ENCODE results near the gene SIMC1.
A peak's percentile ranks its signal among the peaks of the same experiment; 100 is the strongest.

Gene SIMC1

GRCh38 chr5:176339304-176339703, 101.1 kb downstream of the SIMC1 start:
- Histone ChIP-seq H3K9ac (ENCODE audit: low read depth, low read length) (no peak overlapping the region), H3K4me1 (ENCODE audit: insufficient read depth, low read length) (no peaks in the 10 kb centered on the region), H3K27ac (ENCODE audit: low read length) (no peak overlapping the region), H3K27me3 (ENCODE audit: insufficient read depth, low read length) (no peaks in the 10 kb centered on the region), H3K36me3 (ENCODE audit: insufficient read depth, low read depth, low read length) (peaks cover 28% of the 10 kb centered on the region), H3K9me3 (ENCODE audit: insufficient read depth, low read depth, low read length) (no peaks in the 10 kb centered on the region), H3K4me3 (ENCODE audit: low read length) (no peak overlapping the region)

GRCh38 chr5:176341325-176342157, 103.3 kb downstream of the SIMC1 start:
- no peaks in the 10 kb centered on the region for H3K4me1 ChIP-seq (ENCODE audit: insufficient read depth, low read length)
- no peak overlapping the region for H3K9ac ChIP-seq (ENCODE audit: low read depth, low read length)
- peaks cover 47% of the 10 kb centered on the region for H3K36me3 ChIP-seq (ENCODE audit: insufficient read depth, low read depth, low read length)
- no peaks in the 10 kb centered on the region for H3K9me3 ChIP-seq (ENCODE audit: insufficient read depth, low read depth, low read length)
- no peaks in the 10 kb centered on the region for H3K27me3 ChIP-seq (ENCODE audit: insufficient read depth, low read length)
- H3K27ac ChIP-seq (ENCODE audit: low read length), result no peak overlapping the region
- H3K4me3 ChIP-seq (ENCODE audit: low read length), result no peak overlapping the region

GRCh38 chr5:176342158-176342483, 103.9 kb downstream of the SIMC1 start:
- H3K36me3 ChIP-seq (ENCODE audit: insufficient read depth, low read depth, low read length), result peaks cover 47% of the 10 kb centered on the region
- no peak overlapping the region for H3K27ac ChIP-seq (ENCODE audit: low read length)
- H3K4me3 ChIP-seq (ENCODE audit: low read length), result no peak overlapping the region
- H3K4me1 ChIP-seq (ENCODE audit: insufficient read depth, low read length), result no peaks in the 10 kb centered on the region
- no peaks in the 10 kb centered on the region for H3K27me3 ChIP-seq (ENCODE audit: insufficient read depth, low read length)
- H3K9ac ChIP-seq (ENCODE audit: low read depth, low read length), result no peak overlapping the region
- no peaks in the 10 kb centered on the region for H3K9me3 ChIP-seq (ENCODE audit: insufficient read depth, low read depth, low read length)

GRCh38 chr5:176342766-176343458, 104.7 kb downstream of the SIMC1 start:
- H3K9me3 ChIP-seq (ENCODE audit: insufficient read depth, low read depth, low read length), result no peaks in the 10 kb centered on the region
- no peaks in the 10 kb centered on the region for H3K27me3 ChIP-seq (ENCODE audit: insufficient read depth, low read length)
- no peak overlapping the region for H3K9ac ChIP-seq (ENCODE audit: low read depth, low read length)
- no peak overlapping the region for H3K4me3 ChIP-seq (ENCODE audit: low read length)
- peaks cover 47% of the 10 kb centered on the region for H3K36me3 ChIP-seq (ENCODE audit: insufficient read depth, low read depth, low read length)
- H3K27ac ChIP-seq (ENCODE audit: low read length), result no peak overlapping the region
- no peaks in the 10 kb centered on the region for H3K4me1 ChIP-seq (ENCODE audit: insufficient read depth, low read length)

GRCh38 chr5:176350416-176350815, 112.2 kb downstream of the SIMC1 start:
- Histone ChIP-seq H3K9me3 (ENCODE audit: insufficient read depth, low read depth, low read length) (no peaks in the 10 kb centered on the region), H3K4me3 (ENCODE audit: low read length) (no peak overlapping the region), H3K9ac (ENCODE audit: low read depth, low read length) (no peak overlapping the region), H3K4me1 (ENCODE audit: insufficient read depth, low read length) (no peaks in the 10 kb centered on the region), H3K36me3 (ENCODE audit: insufficient read depth, low read depth, low read length) (peaks cover 96% of the 10 kb centered on the region), H3K27ac (ENCODE audit: low read length) (no peak overlapping the region), H3K27me3 (ENCODE audit: insufficient read depth, low read length) (no peaks in the 10 kb centered on the region)

GRCh38 chr5:176352116-176352878, 114.1 kb downstream of the SIMC1 start:
- Histone ChIP-seq H3K27ac (ENCODE audit: low read length) (no peak overlapping the region), H3K36me3 (ENCODE audit: insufficient read depth, low read depth, low read length) (peaks cover 91% of the 10 kb centered on the region), H3K27me3 (ENCODE audit: insufficient read depth, low read length) (no peaks in the 10 kb centered on the region), H3K9me3 (ENCODE audit: insufficient read depth, low read depth, low read length) (no peaks in the 10 kb centered on the region), H3K4me1 (ENCODE audit: insufficient read depth, low read length) (no peaks in the 10 kb centered on the region), H3K4me3 (ENCODE audit: low read length) (no peak overlapping the region), H3K9ac (ENCODE audit: low read depth, low read length) (no peak overlapping the region)

- H3K4me1 ChIP-seq (ENCODE audit: insufficient read depth, low read length), result no peaks in the 10 kb centered on the region
- H3K36me3 ChIP-seq (ENCODE audit: insufficient read depth, low read depth, low read length), result peaks cover 89% of the 10 kb centered on the region
- no peaks in the 10 kb centered on the region for H3K9me3 ChIP-seq (ENCODE audit: insufficient read depth, low read depth, low read length)
- no peak overlapping the region for H3K4me3 ChIP-seq (ENCODE audit: low read length)
- H3K9ac ChIP-seq (ENCODE audit: low read depth, low read length), result no peak overlapping the region
- H3K27me3 ChIP-seq (ENCODE audit: insufficient read depth, low read length), result no peaks in the 10 kb centered on the region
- no peak overlapping the region for H3K27ac ChIP-seq (ENCODE audit: low read length)
Measured at GRCh38 chr5:176353533-176353932, 115.3 kb downstream of the SIMC1 start.

- Histone ChIP-seq H3K4me3 (ENCODE audit: low read length) (no peak overlapping the region), H3K9ac (ENCODE audit: low read depth, low read length) (no peak overlapping the region), H3K27me3 (ENCODE audit: insufficient read depth, low read length) (no peaks in the 10 kb centered on the region), H3K27ac (ENCODE audit: low read length) (no peak overlapping the region), H3K36me3 (ENCODE audit: insufficient read depth, low read depth, low read length) (peaks cover 76% of the 10 kb centered on the region), H3K4me1 (ENCODE audit: insufficient read depth, low read length) (0 out of 2 replicates have a peak, but pooled peaks cover 5% of the 10 kb centered on the region), H3K9me3 (ENCODE audit: insufficient read depth, low read depth, low read length) (no peaks in the 10 kb centered on the region)
Measured at GRCh38 chr5:176355400-176356178, 117.4 kb downstream of the SIMC1 start.

- Histone ChIP-seq H3K4me1 (ENCODE audit: insufficient read depth, low read length) (0 out of 2 replicates have a peak, but pooled peaks cover 5% of the 10 kb centered on the region), H3K9ac (ENCODE audit: low read depth, low read length) (no peak overlapping the region), H3K4me3 (ENCODE audit: low read length) (no peak overlapping the region), H3K27me3 (ENCODE audit: insufficient read depth, low read length) (no peaks in the 10 kb centered on the region), H3K36me3 (ENCODE audit: insufficient read depth, low read depth, low read length) (peaks cover 72% of the 10 kb centered on the region), H3K27ac (ENCODE audit: low read length) (no peak overlapping the region), H3K9me3 (ENCODE audit: insufficient read depth, low read depth, low read length) (no peaks in the 10 kb centered on the region)
Measured at GRCh38 chr5:176356179-176356566, 117.9 kb downstream of the SIMC1 start.

- Histone ChIP-seq H3K27me3 (ENCODE audit: insufficient read depth, low read length) (peaks cover 30% of the 10 kb centered on the region), H3K9ac (ENCODE audit: low read depth, low read length) (no peak overlapping the region), H3K27ac (ENCODE audit: low read length) (no peak overlapping the region), H3K9me3 (ENCODE audit: insufficient read depth, low read depth, low read length) (no peaks in the 10 kb centered on the region), H3K36me3 (ENCODE audit: insufficient read depth, low read depth, low read length) (peaks cover 37% of the 10 kb centered on the region), H3K4me3 (ENCODE audit: low read length) (peak overlapping the region; percentile 41), H3K4me1 (ENCODE audit: insufficient read depth, low read length) (0 out of 2 replicates have a peak, but pooled peaks cover 5% of the 10 kb centered on the region)
Measured at GRCh38 chr5:176359658-176360057, 121.4 kb downstream of the SIMC1 start.

GRCh38 chr5:176360894-176361436, 122.7 kb downstream of the SIMC1 start:
- H3K4me1 ChIP-seq (ENCODE audit: insufficient read depth, low read length), result 0 out of 2 replicates have a peak, but pooled peaks cover 5% of the 10 kb centered on the region
- H3K4me3 ChIP-seq (ENCODE audit: low read length), result peak overlapping the region; percentile 92
- peaks cover 28% of the 10 kb centered on the region for H3K36me3 ChIP-seq (ENCODE audit: insufficient read depth, low read depth, low read length)
- H3K9ac ChIP-seq (ENCODE audit: low read depth, low read length), result peak overlapping the region; percentile 94
- peak overlapping the region; percentile 57 for H3K27ac ChIP-seq (ENCODE audit: low read length)
- peaks cover 43% of the 10 kb centered on the region for H3K27me3 ChIP-seq (ENCODE audit: insufficient read depth, low read length)
- no peaks in the 10 kb centered on the region for H3K9me3 ChIP-seq (ENCODE audit: insufficient read depth, low read depth, low read length)

Data from iPS-20b (cell line).